Measurements from ENCODE around the gene LIPG.
"Not testable (repeated sequence)": the region's sequence is repeated elsewhere in the genome, so short reads cannot be mapped to it uniquely, and the experiment has no call there.

LIPG gene

GRCh38 chr18:49561289-49562193 is at the start of gene LIPG:
LIPG (plus strand) TSS chr18:49562057; CDS start chr18:49562309, 252 bp downstream.
- peak; percentile 61 for DNase-seq

- DNase-seq = not testable (repeated sequence)
These were observed 49.0 kb upstream of the LIPG start for GRCh38 chr18:49512876-49513275.

- no peak for DNase-seq
These were observed 47.3 kb upstream of the LIPG start for GRCh38 chr18:49514577-49514976.

GRCh38 chr18:49515003-49515402 is 46.9 kb upstream of the LIPG start:
- not testable (repeated sequence) for DNase-seq

GRCh38 chr18:49515516-49515915 is 46.3 kb upstream of the LIPG start:
- no peak for DNase-seq

- no peak for DNase-seq
These were observed 44.4 kb upstream of the LIPG start for GRCh38 chr18:49517483-49517882.

- DNase-seq = peak; percentile 44
These were observed 42.5 kb upstream of the LIPG start for GRCh38 chr18:49519101-49519971.

- peak; percentile 60 for DNase-seq
These were observed 41.2 kb upstream of the LIPG start for GRCh38 chr18:49520661-49521145.

- no peak for DNase-seq
These were observed 40.5 kb upstream of the LIPG start for GRCh38 chr18:49521216-49521835.

GRCh38 chr18:49523580-49524093 is 38.2 kb upstream of the LIPG start:
- not testable (repeated sequence) for DNase-seq

- no peak for DNase-seq
These were observed 37.5 kb upstream of the LIPG start for GRCh38 chr18:49524349-49524748.

GRCh38 chr18:49524951-49525350 is 36.9 kb upstream of the LIPG start:
- no peak for DNase-seq

- DNase-seq = no peak
These were observed 35.9 kb upstream of the LIPG start for GRCh38 chr18:49525981-49526380.

GRCh38 chr18:49527631-49528327 is 34.1 kb upstream of the LIPG start:
- peak; percentile 5 for DNase-seq

- DNase-seq = no peak
These were observed 32.3 kb upstream of the LIPG start for GRCh38 chr18:49529596-49529995.

- no peak for DNase-seq
These were observed 30.1 kb upstream of the LIPG start for GRCh38 chr18:49531678-49532153.

- DNase-seq = no peak
These were observed 26.8 kb upstream of the LIPG start for GRCh38 chr18:49534846-49535601.

- no peak for DNase-seq
These were observed 24.5 kb upstream of the LIPG start for GRCh38 chr18:49537232-49537896.

- DNase-seq = no peak
These were observed 17.5 kb upstream of the LIPG start for GRCh38 chr18:49544362-49544761.

GRCh38 chr18:49546278-49546677 is 15.6 kb upstream of the LIPG start:
- no peak for DNase-seq
